Fibroblast of skin of left quadriceps (primary cell): ENCODE data around the gene SCAF1.

Experiments
- DNase-seq, 2 experiments: peaks; one replicate each; pipeline ENCODE4 v3.0.0-alpha.2; 2013; ENCODE audit warnings: low read depth in 2 of 2

The SCAF1 gene

GRCh38 chr19:49641688-49642491 is at the start of gene SCAF1:
Gene SCAF1, plus strand, starts transcription at chr19:49642209. Its CDS starts 2,818 bp downstream, at chr19:49645027.
- peak; percentile 99 for DNase-seq

GRCh38 chr19:49592486-49593232 is 49.4 kb upstream of the SCAF1 start:
- DNase-seq: no peak

- DNase-seq: peak; percentile 80 to 82
Measured at GRCh38 chr19:49593233-49594113, 48.5 kb upstream of the SCAF1 start.

GRCh38 chr19:49594157-49594992 is 47.6 kb upstream of the SCAF1 start:
- DNase-seq: no peak

- no peak for DNase-seq
Measured at GRCh38 chr19:49594993-49595818, 46.8 kb upstream of the SCAF1 start.

- no peak for DNase-seq
Measured at GRCh38 chr19:49595819-49596404, 46.1 kb upstream of the SCAF1 start.

GRCh38 chr19:49596407-49596806 is 45.6 kb upstream of the SCAF1 start:
- no peak for DNase-seq

- no peak for DNase-seq
Measured at GRCh38 chr19:49596954-49597702, 44.9 kb upstream of the SCAF1 start.

- no peak for DNase-seq
Measured at GRCh38 chr19:49597703-49597974, 44.4 kb upstream of the SCAF1 start.

- no peak for DNase-seq
Measured at GRCh38 chr19:49599378-49600295, 42.4 kb upstream of the SCAF1 start.

GRCh38 chr19:49601482-49602038 is 40.4 kb upstream of the SCAF1 start:
- no peak for DNase-seq

GRCh38 chr19:49602806-49603205 is 39.2 kb upstream of the SCAF1 start:
- DNase-seq: no peak

GRCh38 chr19:49605605-49606004 is 36.4 kb upstream of the SCAF1 start:
- DNase-seq: no peak

GRCh38 chr19:49609499-49610092 is 32.4 kb upstream of the SCAF1 start:
- DNase-seq: no peak

GRCh38 chr19:49613374-49613773 is 28.6 kb upstream of the SCAF1 start:
- no peak for DNase-seq

- DNase-seq: no peak
Measured at GRCh38 chr19:49614096-49614833, 27.7 kb upstream of the SCAF1 start.

GRCh38 chr19:49615861-49616260 is 26.1 kb upstream of the SCAF1 start:
- no peak for DNase-seq
